Central memory CD4-positive, alpha-beta T cell (primary cell): ENCODE results near the gene NCK2.
"Not testable (repeated sequence)": the region's sequence is repeated elsewhere in the genome, so short reads cannot be mapped to it uniquely, and the experiment has no call there.

ENCODE experiments used
- DNase-seq: peaks from one replicate; pipeline ENCODE4 v3.0.0; 2022

Gene NCK2

DNA sequence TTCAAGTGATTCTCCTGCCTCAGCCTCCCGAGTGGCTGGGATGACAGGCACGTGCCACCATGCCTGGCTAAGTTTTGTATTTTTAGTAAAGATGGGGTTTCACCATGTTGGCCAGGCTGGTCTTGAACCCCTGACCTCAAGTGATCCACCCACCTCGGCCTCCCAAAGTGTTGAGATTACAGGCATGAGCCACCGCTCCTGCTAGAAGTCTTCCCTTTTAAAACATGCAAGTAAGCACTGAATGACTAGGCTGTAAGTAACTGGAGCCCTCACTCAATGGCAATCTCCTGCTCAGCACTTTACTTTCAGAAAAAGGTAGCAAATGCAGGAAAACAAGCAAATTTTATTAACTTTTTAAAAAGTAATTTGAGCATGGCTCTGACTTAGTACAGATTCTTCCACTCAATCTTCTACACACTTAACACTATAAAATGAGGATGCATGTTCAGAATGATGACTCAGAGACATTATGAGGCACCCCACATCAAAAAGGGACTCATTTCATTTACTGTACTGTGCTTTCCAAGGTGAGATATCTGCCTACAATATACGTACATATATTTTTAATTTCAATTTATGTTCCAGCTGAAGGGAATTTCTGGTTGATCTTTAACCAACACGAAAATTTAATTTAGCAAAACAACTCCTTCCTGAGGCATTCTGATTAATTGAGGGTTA, 6.6 kb upstream of the NCK2 start:
- DNase-seq, result peak; percentile 70

DNA sequence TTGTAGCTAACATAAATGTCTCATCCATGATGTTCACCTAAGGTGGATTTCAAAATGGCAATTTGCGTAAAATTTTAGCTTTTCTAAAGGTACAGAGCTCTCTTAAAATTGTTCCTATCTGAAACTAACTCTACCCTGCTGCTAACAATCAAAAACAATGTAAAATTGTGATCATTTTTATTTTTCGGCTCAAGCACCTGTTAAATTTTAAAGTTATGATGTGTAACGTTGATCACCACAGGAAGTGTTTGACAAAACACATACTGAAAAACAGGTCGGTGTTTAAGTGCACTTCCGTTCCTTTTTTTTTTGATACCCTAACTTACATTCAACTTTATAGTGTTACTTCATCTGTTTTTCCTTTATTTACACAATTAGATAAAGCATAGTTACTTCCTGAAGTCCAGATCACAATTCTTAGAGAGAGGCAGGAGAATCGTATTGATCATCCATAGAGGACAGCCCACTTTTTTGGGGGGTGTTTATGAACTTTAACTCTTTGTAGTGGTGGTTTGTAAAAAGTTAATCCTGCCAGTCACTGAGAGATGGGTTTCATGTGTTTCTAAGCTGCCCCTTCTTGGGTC, 6.0 kb upstream of the NCK2 start:
- peak; percentile 59 for DNase-seq

DNA sequence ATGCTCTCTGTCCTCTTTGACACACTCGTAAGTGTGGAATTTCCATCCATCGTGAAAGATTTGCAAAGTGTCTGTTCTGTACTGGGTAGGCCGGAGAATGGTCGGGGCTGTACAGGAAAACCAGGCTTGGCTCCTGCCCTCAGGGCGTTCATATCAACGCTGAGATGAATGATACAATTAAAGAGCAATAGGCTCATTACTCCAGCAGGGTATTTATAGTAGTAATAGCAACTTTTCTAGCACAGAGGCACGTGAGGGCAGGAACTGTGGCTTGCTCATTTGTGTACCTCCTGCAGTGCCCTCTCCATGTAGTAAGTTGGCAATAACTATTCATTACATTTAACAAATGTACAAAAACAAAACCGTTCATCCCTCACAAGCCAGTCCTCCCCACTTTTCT, 5.3 kb upstream of the NCK2 start:
- DNase-seq, result no peak

DNA sequence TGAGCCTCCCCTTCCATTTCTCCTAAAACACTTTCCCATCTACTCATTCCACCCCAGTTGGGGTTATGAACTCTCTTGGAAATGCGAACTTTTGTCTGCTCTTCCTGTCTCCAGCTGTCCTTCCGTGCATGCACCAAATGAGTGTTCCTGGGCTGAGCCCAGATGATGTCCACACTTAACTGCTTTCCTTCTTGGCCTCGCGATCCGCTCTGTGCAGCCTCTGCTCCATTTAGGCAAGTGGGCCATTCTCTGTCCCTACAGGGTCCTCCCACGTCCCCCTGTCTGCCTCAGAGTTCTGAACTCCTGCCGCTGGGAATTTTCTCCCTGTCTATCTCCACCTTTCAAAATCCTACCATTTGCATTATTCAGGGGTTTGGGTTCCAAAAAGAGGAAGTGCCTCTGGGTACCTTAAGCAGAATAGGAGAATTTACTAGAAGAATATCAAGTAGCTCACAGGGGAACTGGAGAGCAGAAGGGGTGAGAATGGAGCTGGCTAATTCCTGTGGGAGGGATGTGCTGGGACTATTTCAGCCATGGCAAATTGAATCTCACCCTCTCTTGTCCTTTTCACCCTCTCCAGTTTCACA, 4.7 kb upstream of the NCK2 start:
- no peak for DNase-seq

DNA sequence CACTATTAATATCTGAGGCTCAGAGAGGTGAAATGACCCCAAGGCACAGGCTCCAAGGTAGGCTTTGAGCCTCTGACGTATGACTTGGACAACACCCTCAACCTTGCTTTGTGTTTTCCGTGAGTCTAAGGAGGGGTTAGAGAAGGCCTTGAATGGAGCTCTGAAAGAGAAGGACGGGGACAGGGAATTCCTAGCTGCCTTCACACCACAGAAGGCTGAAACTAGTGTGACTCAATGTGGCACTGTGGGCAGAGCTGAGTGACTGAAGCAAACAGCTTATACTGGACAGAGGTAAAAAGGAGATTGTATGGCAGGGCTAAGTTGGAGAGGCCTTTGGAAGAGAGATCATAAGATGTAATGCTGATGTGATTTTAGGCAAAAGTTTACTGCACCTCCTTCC, 3.5 kb upstream of the NCK2 start:
- DNase-seq, result no peak

DNA sequence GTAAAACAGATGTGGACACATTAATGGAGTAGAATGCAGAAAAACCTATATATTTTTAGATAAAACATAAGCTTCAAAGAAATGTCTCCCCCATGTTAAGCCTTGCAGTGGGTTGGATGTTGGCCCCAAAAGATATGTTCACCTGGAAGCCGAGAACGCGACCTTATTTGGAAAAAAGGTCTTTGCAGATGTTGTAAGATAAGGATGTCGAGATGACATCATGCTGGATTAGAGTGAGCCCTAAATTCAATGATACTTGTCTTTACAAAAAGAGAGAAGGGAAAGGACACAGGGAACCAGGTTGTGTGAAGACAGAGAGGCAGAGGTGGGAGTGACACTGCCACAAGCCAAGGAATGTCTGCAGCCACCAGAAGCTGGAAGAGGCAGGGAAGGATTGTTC, 3.1 kb upstream of the NCK2 start:
- DNase-seq, result no peak

DNA sequence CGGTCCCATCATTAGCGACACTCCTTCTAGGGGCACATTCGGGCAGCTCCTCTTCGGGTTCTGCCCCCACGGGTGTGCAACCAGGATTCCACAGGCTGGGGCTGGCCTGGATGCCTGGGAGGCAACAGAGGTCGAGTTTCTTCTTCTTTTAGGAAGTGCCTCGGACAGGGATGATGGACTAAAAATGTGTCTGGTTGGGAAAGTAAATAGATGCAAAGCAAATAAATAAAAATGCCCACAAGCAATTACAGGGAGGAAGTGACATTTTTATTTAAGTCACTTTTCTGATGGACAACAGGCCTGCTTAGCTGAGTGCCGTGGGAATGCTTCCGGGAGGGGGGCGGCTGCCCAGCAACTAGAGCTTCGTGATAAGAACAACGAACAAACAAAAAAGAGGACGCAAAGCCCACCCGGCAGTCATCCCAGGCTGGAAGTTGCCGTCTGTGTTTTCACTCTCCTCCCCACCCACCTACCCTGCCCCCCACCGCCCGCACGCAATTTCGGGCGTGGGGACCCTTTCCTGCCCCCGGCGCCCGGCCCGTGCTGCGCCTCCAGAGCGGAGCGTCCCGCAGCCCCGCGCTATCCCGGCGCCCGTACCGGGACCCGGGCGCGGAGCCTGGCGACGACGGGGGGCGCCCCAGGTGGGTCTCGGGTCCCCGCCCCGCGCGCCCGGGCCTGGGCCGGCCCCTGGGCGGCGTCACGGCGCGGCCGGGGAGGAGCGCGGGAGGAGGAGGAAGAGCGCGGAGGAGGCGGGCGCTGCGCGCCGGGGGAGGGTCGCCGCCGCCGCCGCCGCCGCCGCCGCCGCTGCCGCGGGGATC, 412 bp upstream of the NCK2 start:
- DNase-seq, result peak; percentile 66

DNA sequence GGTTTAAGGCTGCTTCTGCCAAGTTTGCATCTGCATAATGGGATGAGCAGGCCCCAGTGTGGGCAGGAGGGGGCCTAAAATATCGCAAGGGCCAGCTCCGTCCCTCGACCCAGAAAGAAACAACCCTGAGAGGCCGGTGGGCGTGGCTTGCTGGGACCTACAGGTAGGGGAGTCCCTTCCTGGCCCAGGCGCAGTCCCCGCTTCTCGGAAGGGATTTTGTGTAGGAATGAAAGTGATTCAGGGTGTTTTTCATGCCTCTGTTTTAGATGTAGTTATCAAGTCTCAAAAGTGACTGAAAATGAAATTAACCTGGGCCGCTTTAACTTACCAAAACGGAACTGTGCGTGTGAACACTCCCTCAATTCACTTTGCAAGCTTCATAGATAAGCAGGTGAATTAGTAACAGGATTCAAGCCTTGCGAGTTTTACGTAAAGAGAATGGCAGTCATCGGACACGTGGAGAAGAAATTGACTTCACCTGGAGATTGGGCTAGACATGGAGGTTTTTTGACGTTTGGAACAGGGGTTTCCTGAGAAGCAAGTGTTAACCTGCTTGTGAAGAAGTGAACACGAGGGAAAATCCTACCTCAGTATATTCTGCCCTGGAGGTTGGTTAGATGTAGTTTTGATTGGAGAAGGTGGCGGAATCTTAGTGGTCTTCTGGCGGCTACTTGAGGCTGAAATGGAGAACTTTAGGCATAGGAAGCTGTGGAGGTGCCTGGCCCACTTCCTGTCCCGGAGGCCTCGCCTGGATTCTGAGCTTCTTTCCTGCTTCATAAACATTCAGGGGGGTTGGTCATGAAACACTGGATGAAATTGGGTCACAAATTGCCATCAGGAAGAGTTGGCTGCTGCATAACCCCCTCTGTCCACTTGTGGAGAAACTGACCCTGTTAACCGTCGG, 1.7 kb downstream of the NCK2 start:
- DNase-seq, result peak; percentile 66

DNA sequence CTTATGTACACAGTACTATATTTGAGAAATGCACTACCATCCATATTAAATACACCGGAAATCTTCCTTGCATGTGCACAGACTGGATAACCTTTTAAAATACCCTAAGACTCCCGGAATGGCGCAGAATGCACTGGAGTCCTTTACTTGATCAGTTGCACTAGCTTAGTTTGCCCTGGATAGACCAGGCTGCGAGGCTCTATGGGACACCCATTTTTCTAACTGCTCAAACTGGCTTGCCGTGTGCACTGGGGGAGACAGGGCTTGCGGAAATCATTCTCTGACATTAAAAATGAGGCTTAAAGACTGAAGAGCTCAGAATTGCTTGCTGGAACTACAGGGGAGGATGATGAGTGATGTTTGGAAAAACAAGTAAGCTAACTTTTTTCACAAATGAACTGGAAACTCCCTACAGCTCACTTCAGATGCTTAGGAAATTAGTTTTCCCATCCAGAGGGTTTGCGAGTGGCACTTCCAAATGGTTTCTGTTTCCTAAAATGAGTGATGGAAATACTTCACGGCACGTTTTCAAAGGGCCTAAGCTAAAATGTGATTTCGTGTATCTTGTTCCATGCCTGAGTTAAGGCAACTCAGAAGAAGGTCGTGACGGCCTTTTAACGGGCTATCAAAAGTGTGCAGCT, 2.7 kb downstream of the NCK2 start:
- DNase-seq, result no peak

DNA sequence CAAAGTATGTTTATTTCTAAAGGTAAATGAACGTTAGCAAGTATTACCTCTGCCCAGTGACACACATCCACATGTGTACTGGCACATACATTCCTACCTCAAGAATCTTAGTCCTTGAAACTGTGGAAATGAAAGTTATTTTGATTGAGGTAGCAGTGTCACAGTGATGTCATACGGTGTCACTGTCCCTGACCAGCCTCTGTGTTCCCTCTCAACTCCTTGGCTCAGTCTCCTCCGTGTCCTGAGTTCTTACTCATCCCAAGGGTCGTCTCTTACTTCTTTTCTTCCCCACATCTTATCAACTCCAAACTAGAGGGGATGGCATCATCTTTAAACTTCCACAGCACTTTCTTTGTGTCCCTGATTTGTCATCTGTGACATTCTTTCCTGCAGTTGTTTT, 3.3 kb downstream of the NCK2 start:
- peak; percentile 49 for DNase-seq

DNA sequence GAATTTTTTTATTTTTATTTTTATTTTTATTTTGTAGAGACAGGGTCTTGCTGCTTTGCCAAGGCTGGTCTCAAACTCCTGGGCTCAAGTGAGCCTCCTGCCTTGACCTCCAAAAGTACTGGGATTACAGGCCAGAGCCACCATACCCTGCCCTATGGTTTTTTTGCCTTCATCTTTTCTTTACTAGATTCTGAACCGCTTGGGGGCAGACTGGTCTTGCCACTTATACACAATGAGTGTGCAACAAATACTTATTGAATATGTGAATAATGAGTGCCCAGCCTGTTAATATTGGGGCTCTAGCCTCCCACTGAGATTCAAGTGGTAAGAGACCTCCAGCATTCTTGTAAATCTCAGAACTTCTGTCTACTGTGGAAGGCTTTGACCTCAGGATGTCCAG, 3.9 kb downstream of the NCK2 start:
- DNase-seq, result no peak

DNA sequence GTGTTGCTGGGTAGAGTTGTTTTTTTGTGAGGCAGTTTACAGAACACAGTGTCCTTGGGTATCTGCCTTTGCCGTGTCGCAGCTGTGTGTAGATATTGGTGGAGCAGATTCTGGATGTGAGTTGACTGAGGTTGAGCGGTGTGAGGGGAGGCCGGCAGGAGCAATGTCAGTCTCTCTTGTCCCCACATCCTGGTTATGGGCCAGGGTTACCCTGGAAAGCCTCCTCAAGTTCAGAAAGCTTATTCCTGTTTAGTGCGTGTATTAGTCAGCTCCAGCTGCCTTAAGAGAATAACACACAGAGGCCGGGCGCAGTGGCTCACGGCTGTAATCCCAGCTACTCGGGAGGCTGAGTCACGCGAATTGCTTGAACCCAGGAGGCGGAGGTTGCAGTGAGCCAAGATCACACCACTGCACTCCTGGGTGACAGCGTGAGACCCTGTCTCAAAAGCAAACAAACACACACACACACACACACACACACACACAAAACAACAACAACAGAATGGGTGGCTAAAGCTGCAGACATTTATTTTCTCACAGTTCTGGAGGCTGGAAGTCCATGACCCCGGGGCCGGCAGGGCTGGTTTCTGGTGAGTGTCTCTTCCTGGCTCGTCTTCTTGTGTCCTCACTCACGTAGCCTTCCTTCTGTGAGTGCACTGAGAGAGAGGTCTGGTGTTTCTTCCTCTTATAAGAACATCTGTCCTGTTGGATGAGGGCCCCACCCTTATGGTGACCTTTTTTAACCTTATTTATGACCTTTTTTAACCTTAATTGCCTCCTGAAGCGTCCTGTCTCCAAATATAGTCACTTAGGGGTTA, 5.1 kb downstream of the NCK2 start:
- DNase-seq, result peak; percentile 27

DNA sequence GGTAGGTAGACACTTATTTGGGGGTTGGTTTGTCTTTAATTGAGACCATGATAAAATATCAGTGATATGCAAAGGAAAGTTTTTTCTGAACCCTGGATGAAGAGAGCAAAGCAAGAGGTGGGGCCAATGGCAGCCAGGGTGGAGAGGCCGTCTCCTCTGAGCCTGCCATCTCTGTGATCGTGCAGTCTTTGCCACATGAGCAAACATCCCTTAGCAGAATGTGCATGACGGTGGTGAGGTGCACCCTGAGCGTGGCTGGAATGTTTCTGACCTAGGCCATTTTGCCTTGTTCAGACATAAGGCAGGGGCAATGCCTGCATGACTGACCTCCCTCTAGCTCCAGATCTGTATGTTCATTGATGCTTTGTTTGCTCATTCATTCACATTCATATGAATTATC, 6.0 kb downstream of the NCK2 start:
- DNase-seq, result no peak

DNA sequence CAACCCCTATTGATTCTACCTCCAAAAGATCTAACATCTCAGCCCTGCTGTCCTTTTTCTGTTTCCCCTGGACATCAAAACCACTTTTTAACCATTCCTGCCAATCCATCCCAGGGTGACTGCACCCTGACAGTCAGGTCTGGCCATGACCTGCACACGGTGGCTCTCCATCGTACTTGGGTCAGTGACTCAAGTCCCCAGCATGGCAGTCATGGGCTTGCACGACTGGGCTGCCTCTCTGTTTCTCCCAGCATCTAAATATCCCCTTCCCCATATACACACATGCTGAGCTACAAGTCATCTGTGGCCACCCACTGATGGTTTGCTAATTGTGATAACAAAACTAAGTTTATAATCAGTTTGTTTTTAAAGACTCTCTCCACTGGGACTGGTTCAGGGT, 6.6 kb downstream of the NCK2 start:
- DNase-seq, result no peak

DNA sequence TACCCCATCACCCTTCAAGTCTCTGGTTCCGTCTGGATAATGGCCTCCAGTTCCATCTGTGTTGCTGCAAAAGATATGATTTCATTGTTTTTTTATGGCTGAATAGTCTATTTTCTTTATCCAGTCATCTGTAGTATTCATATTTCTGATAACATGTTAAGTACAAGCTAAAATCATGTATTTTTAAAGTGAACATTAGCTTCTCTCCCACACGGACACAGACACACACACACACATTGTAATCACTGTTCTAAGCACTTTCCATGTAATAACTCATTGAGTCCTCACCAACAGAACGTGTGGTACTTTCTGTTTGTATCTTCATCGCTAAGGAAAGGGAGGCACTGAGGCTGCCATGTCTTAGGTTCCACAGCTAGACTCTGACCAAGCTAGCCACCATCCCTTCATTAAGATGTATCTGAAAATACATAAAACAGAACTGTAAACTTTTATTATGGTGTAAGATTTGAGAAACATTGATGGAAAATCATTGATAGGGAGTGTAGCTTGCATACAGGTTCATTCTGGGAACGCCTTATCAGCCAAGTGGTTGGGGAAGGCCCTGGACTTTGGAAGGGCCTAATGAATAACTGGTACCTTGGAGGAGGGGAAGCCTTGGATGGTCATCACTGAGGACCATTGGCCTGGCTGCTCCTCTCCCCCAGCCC, 8.1 kb downstream of the NCK2 start:
- no peak for DNase-seq

DNA sequence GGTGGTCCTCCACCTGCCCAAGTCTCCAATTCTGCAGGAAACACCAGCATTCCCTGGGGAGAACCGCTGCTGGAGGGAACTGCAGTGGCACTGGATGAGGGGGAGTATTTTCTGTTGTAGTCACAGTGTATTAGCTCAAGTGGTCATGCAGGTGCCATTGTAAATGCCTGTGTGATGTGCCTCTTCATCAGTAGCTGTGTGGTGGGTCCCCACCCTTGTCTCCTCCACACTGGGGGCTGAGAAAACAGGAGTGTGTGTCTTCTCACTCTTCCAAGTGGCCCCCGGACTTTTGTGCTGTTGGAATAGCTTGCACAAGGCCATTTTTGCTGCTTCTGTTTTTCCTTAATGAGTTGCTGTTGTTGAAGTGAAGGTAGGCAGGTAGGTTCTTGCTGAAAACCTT, 8.7 kb downstream of the NCK2 start:
- DNase-seq, result no peak

DNA sequence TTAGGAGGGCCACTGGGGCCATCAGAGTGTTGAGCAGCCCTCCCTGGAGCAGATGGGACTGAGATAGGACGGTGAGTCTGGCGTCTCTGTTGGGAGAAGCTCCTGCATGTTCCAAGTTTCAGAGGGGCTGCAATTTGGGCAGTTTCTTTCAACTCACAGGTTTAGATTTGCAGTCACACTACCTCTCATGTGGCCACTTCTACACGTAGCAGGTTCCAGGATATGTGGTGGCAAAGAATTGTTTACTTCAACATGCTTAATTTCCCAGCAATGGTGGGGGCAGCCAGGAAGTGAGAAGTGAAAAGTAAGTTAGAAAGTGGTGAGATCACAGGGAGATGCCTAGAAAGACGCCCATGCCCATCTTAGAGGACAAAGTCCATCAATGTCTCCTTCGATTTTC, 9.3 kb downstream of the NCK2 start:
- DNase-seq, result peak; percentile 73

DNA sequence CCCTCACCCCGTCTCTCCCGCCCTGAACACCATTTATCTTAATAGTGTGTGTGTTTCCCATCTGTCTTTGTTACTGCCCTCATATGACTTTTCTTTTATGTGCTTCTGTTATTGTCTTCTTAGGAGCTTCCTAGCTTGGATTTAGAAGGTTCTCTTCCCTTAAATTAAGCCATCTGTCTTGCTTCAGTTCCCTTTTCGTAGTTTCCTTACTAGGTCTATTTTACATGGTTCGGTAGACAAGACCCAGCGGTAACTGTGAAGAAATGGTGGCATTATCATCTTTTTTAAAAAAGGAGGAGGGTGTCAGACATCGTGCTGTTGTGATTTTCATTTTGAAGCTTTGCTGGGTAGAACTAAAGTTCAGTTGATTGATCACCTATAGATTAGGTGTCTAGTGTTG, 10.3 kb downstream of the NCK2 start:
- no peak for DNase-seq

DNA sequence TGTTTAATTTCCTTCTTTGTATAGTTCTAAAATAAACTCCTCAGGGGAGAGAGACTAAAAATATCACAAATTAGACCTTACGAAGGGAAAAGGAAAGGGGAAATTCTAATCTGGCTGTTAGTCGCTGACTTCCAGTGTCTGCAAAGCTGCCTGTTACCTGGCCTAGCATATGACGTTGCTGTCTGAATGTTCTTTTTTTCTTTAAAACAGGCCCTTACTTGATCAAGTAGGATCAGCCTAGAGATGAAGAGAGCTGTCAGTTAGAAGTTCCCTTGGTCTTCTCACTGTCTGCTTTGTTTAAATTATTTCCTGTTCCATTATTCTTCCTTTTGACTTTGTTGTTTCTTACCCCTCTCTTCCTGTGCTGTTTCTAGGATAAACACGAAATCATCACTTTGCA, 11.2 kb downstream of the NCK2 start:
- DNase-seq, result peak; percentile 69

DNA sequence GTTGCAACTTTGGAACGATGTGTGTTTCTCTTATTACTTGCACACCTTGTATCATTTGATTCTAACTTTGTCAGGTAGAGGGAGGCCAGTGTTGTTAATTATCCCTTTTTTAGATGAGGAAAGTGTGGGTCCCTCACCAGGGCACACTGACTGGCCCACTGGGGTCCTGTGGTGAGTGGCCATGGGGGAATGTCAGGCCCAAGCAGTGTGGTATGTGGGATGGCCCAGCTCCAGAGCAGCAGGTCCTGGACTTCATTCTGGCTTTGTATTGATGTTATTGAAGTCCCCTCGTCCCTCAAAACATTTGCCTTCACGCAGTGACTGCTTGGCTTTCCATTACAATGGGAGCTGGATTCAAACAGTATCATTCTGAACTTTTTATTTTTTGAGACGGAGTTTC, 11.7 kb downstream of the NCK2 start:
- no peak for DNase-seq

DNA sequence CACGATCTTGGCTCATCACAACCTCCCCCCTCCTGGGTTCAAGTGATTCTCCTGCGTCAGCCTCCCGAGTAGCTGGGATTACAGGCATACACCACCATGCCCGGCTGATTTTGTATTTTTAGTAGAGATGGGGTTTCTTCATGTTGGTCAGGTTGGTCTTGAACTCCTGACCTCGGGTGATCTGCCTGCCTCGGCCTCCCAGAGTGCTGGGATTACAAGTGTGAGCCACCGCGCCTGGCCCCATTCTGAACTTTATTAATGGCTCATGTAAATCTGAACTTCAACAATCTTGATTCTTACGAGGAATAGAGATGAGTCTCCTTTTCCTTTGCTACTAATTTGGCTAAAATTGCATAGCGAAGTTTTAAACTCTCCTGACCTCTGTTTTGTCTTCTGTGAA, 12.2 kb downstream of the NCK2 start:
- not testable (repeated sequence) for DNase-seq
